ENCODE data around the gene SLC35F2.
"Not testable (repeated sequence)": the region's sequence is repeated elsewhere in the genome, so short reads cannot be mapped to it uniquely, and the experiment has no call there.

Gene SLC35F2, protein sequence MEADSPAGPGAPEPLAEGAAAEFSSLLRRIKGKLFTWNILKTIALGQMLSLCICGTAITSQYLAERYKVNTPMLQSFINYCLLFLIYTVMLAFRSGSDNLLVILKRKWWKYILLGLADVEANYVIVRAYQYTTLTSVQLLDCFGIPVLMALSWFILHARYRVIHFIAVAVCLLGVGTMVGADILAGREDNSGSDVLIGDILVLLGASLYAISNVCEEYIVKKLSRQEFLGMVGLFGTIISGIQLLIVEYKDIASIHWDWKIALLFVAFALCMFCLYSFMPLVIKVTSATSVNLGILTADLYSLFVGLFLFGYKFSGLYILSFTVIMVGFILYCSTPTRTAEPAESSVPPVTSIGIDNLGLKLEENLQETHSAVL

GRCh38 chr11:107858217-107859070 is at the start of gene SLC35F2:
TSS of gene SLC35F2 (minus strand) at chr11:107858787. CDS start at chr11:107858767, 20 bp downstream.
- no peak for DNase-seq

DNA sequence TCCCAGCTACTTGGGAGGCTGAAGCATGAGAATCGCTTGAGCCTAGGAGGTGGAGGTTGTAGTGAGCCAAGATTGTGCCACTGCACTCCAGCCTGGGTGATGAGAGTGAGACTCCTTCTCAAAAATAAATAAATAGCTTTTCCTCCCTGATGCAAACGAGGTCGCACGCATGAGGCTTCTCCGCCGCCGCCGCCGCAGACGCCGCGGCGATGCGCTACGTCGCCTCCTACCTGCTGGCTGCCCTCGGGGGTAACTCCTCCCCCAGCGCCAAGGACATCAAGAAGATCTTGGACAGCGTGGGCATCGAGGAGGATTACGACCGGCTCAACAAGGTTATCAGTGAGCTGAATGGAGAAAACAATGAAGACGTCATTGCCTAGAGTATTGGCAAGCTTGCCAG is 49.6 kb upstream of the SLC35F2 start:
- DNase-seq: no peak

- DNase-seq: no peak
Measured at GRCh38 chr11:107898270-107898669, 39.7 kb upstream of the SLC35F2 start.

GRCh38 chr11:107882095-107882820 is 23.7 kb upstream of the SLC35F2 start:
- DNase-seq: no peak

GRCh38 chr11:107881471-107881870 is 22.9 kb upstream of the SLC35F2 start:
- DNase-seq: not testable (repeated sequence)

DNA sequence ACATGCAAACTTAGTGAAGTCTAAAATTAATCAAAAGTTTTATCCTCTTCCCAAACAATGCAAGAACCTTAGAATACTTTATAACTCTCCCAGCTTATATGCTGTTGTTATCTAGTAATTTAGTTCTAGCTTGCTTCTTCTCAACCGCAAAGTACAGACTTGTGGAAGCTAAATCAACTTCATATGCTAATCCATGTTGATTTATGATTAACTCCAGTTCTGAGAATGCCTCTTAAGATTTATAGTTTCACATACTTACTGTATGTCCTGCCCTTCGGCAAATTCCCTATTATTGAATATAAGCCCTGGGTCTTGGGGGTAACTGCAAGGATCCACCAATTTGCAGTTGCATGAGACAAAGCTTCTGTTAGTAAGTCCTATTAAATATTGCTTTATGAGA is 17.6 kb upstream of the SLC35F2 start:
- DNase-seq: no peak

DNA sequence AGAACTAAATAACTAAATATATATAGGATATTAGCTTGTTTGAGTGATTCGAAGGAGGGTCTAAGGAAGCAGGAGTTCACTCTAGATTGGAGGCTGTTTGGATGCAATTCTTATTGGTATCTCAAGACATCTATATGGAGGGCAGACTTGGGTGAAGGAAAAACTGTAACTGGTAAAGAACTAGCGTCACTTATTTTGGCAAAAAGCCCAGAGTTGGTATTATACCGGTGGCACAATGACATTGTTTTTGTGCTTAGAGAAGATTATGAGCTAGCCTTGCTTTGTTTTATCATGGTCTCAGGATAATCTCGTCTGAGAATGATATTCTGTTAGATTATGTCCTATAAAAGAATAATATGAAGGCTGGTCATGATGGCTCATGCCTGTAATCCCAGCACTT is 6.0 kb upstream of the SLC35F2 start:
- no peak for DNase-seq

- no peak for DNase-seq
Measured at GRCh38 chr11:107860688-107861087, 2.1 kb upstream of the SLC35F2 start.

DNA sequence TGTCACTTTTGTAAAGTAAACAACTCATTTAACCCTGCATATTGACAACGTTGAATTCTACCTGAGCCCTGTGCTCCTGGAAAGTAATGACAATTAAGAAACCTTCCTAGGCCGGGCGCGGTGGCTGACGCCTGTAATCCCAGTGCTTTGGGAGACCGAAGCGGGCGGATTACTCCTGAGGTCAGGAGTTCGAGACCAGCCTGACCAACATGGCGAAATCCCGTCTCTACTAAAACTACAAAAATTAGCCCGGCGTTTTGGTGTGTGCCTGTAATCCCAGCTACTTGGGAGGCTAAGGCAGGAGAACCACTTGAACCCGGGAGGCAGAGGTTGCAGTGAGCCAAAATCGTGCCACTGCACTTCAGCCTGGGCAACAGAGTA is 1.6 kb upstream of the SLC35F2 start:
- DNase-seq: not testable (repeated sequence)

- DNase-seq: no peak
Measured at GRCh38 chr11:107859459-107860239, 1.1 kb upstream of the SLC35F2 start.

- no peak for DNase-seq
Measured at GRCh38 chr11:107857550-107858216, 904 bp downstream of the SLC35F2 start.

GRCh38 chr11:107856981-107857517 is 1.5 kb downstream of the SLC35F2 start:
- no peak for DNase-seq

GRCh38 chr11:107856180-107856980 is 2.2 kb downstream of the SLC35F2 start:
- DNase-seq: no peak

GRCh38 chr11:107853070-107853469 is 5.5 kb downstream of the SLC35F2 start:
- DNase-seq: no peak

- DNase-seq: no peak
Measured at GRCh38 chr11:107851704-107852310, 6.8 kb downstream of the SLC35F2 start.

- no peak for DNase-seq
Measured at GRCh38 chr11:107849790-107850189, 8.8 kb downstream of the SLC35F2 start.

GRCh38 chr11:107848345-107848744 is 10.2 kb downstream of the SLC35F2 start:
- DNase-seq: no peak

- no peak for DNase-seq
Measured at GRCh38 chr11:107847184-107847583, 11.4 kb downstream of the SLC35F2 start.

DNA sequence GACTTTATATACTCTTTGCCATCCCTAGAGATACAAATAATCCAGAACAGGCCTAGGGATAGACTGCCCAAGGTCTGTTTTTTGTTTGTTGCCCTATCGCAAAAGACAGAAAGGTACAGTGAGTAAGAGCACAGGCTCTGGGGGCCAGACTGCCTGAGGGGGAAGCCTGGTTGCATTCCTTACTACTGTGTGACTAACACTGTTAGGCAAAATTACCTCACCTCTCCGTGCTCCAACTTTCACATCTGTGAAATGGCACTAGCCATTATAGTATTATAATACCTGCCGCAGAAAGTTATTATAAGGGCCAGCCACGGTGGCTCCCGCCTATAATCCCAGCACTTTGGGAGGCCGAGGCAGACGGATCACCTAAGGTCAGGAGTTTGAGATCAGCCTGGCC is 14.5 kb downstream of the SLC35F2 start:
- no peak for DNase-seq

- no peak for DNase-seq
Measured at GRCh38 chr11:107842412-107843100, 16.0 kb downstream of the SLC35F2 start.
